Measurements from ENCODE around the gene PHLDB3. TPM values are rescaled to one million over a fixed set of nuclear protein-coding genes. Genes with fewer than 3 reads are reported as not detected.

PHLDB3 gene
- total RNA-seq, 1 experiment from 2014 or later, result 29.0 TPM

GRCh38 chr19:43533546-43534304 lies 29.2 kb upstream of the PHLDB3 start:
- Histone ChIP-seq H3K9me3 (ENCODE audit: low read length) (no peaks in the 10 kb centered on the region), H3K27me3 (ENCODE audit: low read length) (no peaks in the 10 kb centered on the region), H2AFZ (ENCODE audit: low read length) (peak overlapping the region; percentile 90), H4K20me1 (ENCODE audit: low read length) (no peaks in the 10 kb centered on the region), H3K27ac (ENCODE audit: low read length) (peak overlapping the region; percentile 67), H3K4me1 (ENCODE audit: insufficient read depth, low read length) (peaks cover 13% of the 10 kb centered on the region), H3F3A (ENCODE audit: low read length, unreplicated experiment) (no peaks in the 10 kb centered on the region), H3K4me2 (ENCODE audit: low read length) (peak overlapping the region; percentile 90), H3K36me3 (ENCODE audit: low read depth, low read length) (no peaks in the 10 kb centered on the region), H3K9me2 (replicated peaks; ENCODE audit: low read length) (no peaks in the 10 kb centered on the region), H3K9ac (ENCODE audit: low read length) (peak overlapping the region; percentile 58; the same call in 1 of the 2 replicates), H3K4me3 (ENCODE audit: low read length) (peak overlapping the region; percentile 69), H3K79me2 (ENCODE audit: low read length) (no peaks in the 10 kb centered on the region)
- TF ChIP-seq EZH2phosphoT487 (IDR thresholded peaks at IDR 0.05; ENCODE audit: borderline replicate concordance, low read length) (no peak), CTCF (conservative IDR thresholded peaks at IDR 0.05; ENCODE audit: low read depth, low read length) (no peak), EZH2 (IDR thresholded peaks at IDR 0.05; ENCODE audit: low read length, unreplicated experiment) (no peak)
- ChIA-PET CTCF (interaction anchor here (0.9 kb wide), 1 partner anchor 21 kb away, joined by 3 read pairs; no protein-coding TSS in a partner anchor), POLR2A (ENCODE audit: unreplicated experiment) (interaction anchor here (0.5 to 1.0 kb wide), 2 partner anchors 135 to 609 kb away, joined by 3 to 15 read pairs; no protein-coding TSS in a partner anchor)
- DNase-seq, result peak; percentile 97
- ATAC-seq, result peak; percentile 86
- intact Hi-C loops (cut with micrococcal nuclease), result loop anchor here (2.0 kb wide), 1 partner anchor 61 kb away; no protein-coding TSS in a partner anchor
- no TSS peak for BruUV-seq (replicated peaks)

DNA sequence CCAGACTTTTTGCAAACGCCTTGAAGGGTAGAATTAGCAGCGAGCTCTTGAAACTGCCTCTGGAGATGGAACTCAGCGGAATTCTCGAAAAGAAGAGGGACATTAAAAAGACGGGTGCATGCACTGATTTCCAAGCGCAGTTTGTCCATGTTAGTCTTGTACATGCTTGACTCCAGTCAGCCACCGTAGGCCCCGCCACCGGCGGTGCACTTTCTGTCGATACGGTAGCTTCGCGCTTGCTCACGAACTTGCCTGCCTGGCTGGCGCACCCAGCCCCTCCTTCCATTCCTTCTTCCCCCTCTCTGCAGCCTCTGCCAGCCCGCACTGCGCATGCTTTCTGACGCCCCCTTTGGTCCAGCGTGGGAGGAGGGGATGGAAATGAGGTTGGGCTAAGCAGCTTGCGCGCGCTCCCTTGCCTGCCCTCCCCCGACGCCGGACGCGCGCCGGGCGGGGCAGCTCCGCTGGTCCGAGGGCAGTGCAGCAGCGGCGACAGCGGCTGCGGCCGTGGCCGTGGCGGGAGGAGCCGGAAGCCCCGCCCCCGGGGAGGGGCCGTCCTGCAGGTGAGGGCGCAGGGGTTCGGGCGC lies 28.5 kb upstream of the PHLDB3 start, which contains the start of gene ZNF575:
ZNF575 (plus strand) TSS at position 227 of the 584 bp plus-strand sequence. CDS start 1,235 bp downstream, outside the sequence.
- DNase-seq (peak; percentile 88), ATAC-seq (peak; percentile 66)
- H3K4me1 ChIP-seq (ENCODE audit: insufficient read depth, low read length), result peaks cover 13% of the 10 kb centered on the region
- peak within 1 kb of the TSS; percentile 69 for H3K4me3 ChIP-seq (ENCODE audit: low read length)
- H3K27ac ChIP-seq (ENCODE audit: low read length), result peak within 1 kb of the TSS; percentile 67
- no peak for TF ChIP-seq EZH2 (IDR thresholded peaks at IDR 0.05; ENCODE audit: low read length, unreplicated experiment)
- no peak for TF ChIP-seq CTCF (conservative IDR thresholded peaks at IDR 0.05; ENCODE audit: low read depth, low read length)
- TF ChIP-seq EZH2phosphoT487 (IDR thresholded peaks at IDR 0.05; ENCODE audit: borderline replicate concordance, low read length), result no peak
- ChIA-PET CTCF (interaction anchor here (0.6 to 0.9 kb wide), 2 partner anchors 22 to 62 kb away, joined by 3 read pairs; no protein-coding TSS in a partner anchor), POLR2A (ENCODE audit: unreplicated experiment) (interaction anchor here (0.5 to 1.0 kb wide), 2 partner anchors 135 to 609 kb away, joined by 3 to 15 read pairs; no protein-coding TSS in a partner anchor)
- peak within 1 kb of the TSS; percentile 58 for H3K9ac ChIP-seq (ENCODE audit: low read length)
- no peaks in the 10 kb centered on the region for H4K20me1 ChIP-seq (ENCODE audit: low read length)
- H3K9me2 ChIP-seq (replicated peaks; ENCODE audit: low read length), result no peaks in the 10 kb centered on the region
- H3K79me2 ChIP-seq (ENCODE audit: low read length), result no peaks in the 10 kb centered on the region
- H3K9me3 ChIP-seq (ENCODE audit: low read length), result no peaks in the 10 kb centered on the region
- peak within 1 kb of the TSS; percentile 90 for H3K4me2 ChIP-seq (ENCODE audit: low read length)
- no peaks in the 10 kb centered on the region for H3K27me3 ChIP-seq (ENCODE audit: low read length)
- H3F3A ChIP-seq (ENCODE audit: low read length, unreplicated experiment), result no peaks in the 10 kb centered on the region
- no peaks in the 10 kb centered on the region for H3K36me3 ChIP-seq (ENCODE audit: low read depth, low read length)
- peak within 1 kb of the TSS; percentile 90 for H2AFZ ChIP-seq (ENCODE audit: low read length)
- BruUV-seq (replicated peaks), result TSS peak; percentile 29
- intact Hi-C loops (cut with micrococcal nuclease), result no loop called here

Data from PC-3 (cell line).